ENCODE data around the gene KIF2C. TPM values are rescaled to one million over a fixed set of nuclear protein-coding genes. Genes with fewer than 3 reads are reported as not detected.

KIF2C gene
- polyA plus RNA-seq, 1 experiment, result 14.3 TPM

GRCh38 chr1:44785029-44785380, 45.4 kb downstream of the KIF2C start:
- no peaks in the 10 kb centered on the region; the same call in 1 of the 2 replicates for H3K9me3 ChIP-seq (ENCODE audit: control insufficient read depth, insufficient read depth, low read length)
- H3K4me3 ChIP-seq (ENCODE audit: low read depth, low read length), result no peak overlapping the region
- no peak for DNase-seq (ENCODE audit: low read depth, low spot score)
- CTCF ChIA-PET, result interaction anchor here (0.6 to 2.2 kb wide), 9 partner anchors 7 to 56 kb away, joined by 3 to 10 read pairs (median 4); partner anchors contain the start of genes BTBD19, PLK3 and RNU5D-1
- TF ChIP-seq CTCF (IDR thresholded peaks at IDR 0.05; ENCODE audit: low read depth, low read length), result no peak
- H3K27me3 ChIP-seq (ENCODE audit: control insufficient read depth, insufficient read depth, low read length), result peaks cover 2% of the 10 kb centered on the region
- no peak overlapping the region for H3K27ac ChIP-seq (ENCODE audit: low read depth, low read length)
- POLR2A ChIA-PET, result interaction anchor here (1.8 to 2.3 kb wide), 2 partner anchors 9 to 34 kb away, joined by 7 to 9 read pairs; partner anchors contain the start of gene RPS8

- Histone ChIP-seq H3K27ac (ENCODE audit: low read depth, low read length) (no peak overlapping the region), H3K9me3 (ENCODE audit: control insufficient read depth, insufficient read depth, low read length) (no peaks in the 10 kb centered on the region; the same call in 1 of the 2 replicates), H3K27me3 (ENCODE audit: control insufficient read depth, insufficient read depth, low read length) (peaks cover 2% of the 10 kb centered on the region), H3K4me3 (ENCODE audit: low read depth, low read length) (peak overlapping the region; percentile 50)
- no peak for TF ChIP-seq CTCF (IDR thresholded peaks at IDR 0.05; ENCODE audit: low read depth, low read length)
- DNase-seq (ENCODE audit: low read depth, low spot score), result no peak
- ChIA-PET CTCF (interaction anchor here (0.7 to 1.9 kb wide), 6 partner anchors 8 to 23 kb away, joined by 3 to 6 read pairs (median 4); partner anchors contain the start of genes BTBD19 and PLK3), POLR2A (interaction anchor here (1.8 to 2.3 kb wide), 2 partner anchors 10 to 34 kb away, joined by 7 to 9 read pairs; partner anchors contain the start of gene RPS8)
These were observed 46.0 kb downstream of the KIF2C start for GRCh38 chr1:44785501-44786137.

- H3K9me3 ChIP-seq (ENCODE audit: control insufficient read depth, insufficient read depth, low read length), result no peaks in the 10 kb centered on the region; the same call in 1 of the 2 replicates
- ChIA-PET CTCF (interaction anchor here (0.6 to 1.9 kb wide), 11 partner anchors 9 to 703 kb away, joined by 3 to 12 read pairs (median 4); partner anchors contain the start of genes BTBD19 and PLK3), POLR2A (interaction anchor here (0.6 to 1.2 kb wide), 3 partner anchors 11 to 56 kb away, joined by 4 to 12 read pairs (median 11); partner anchors contain the start of gene RPS8)
- H3K27ac ChIP-seq (ENCODE audit: low read depth, low read length), result no peak overlapping the region
- peak overlapping the region; percentile 50 for H3K4me3 ChIP-seq (ENCODE audit: low read depth, low read length)
- peaks cover 2% of the 10 kb centered on the region for H3K27me3 ChIP-seq (ENCODE audit: control insufficient read depth, insufficient read depth, low read length)
- TF ChIP-seq CTCF (IDR thresholded peaks at IDR 0.05; ENCODE audit: low read depth, low read length), result peak; percentile 96
- no peak for DNase-seq (ENCODE audit: low read depth, low spot score)
These were observed 46.7 kb downstream of the KIF2C start for GRCh38 chr1:44786138-44786840.

- no peak overlapping the region for H3K27ac ChIP-seq (ENCODE audit: low read depth, low read length)
- peaks cover 2% of the 10 kb centered on the region for H3K27me3 ChIP-seq (ENCODE audit: control insufficient read depth, insufficient read depth, low read length)
- H3K9me3 ChIP-seq (ENCODE audit: control insufficient read depth, insufficient read depth, low read length), result no peaks in the 10 kb centered on the region; the same call in 1 of the 2 replicates
- DNase-seq (ENCODE audit: low read depth, low spot score), result no peak
- TF ChIP-seq CTCF (IDR thresholded peaks at IDR 0.05; ENCODE audit: low read depth, low read length), result no peak
- ChIA-PET CTCF (interaction anchor here (0.6 to 1.7 kb wide), 7 partner anchors 13 to 702 kb away, joined by 3 to 12 read pairs (median 3); partner anchors contain the start of gene PLK3), POLR2A (interaction anchor here (0.6 to 1.2 kb wide), 3 partner anchors 11 to 56 kb away, joined by 4 to 12 read pairs (median 11); partner anchors contain the start of gene RPS8)
- H3K4me3 ChIP-seq (ENCODE audit: low read depth, low read length), result no peak overlapping the region
These were observed 47.3 kb downstream of the KIF2C start for GRCh38 chr1:44786841-44787426.

Data from AG04450 (cell line).